CD4-positive, alpha-beta T cell treated with Interleukin-2 at 100 ng/mL for 4 hours (primary cell): ENCODE results near the gene DNAJA3.

Experiments used
- DNase-seq: peaks from one replicate; pipeline ENCODE4 v3.0.0-alpha.2; 2020; ENCODE audit warnings: low spot score

DNAJA3 gene

GRCh38 chr16:4425378-4426020, at the start of gene DNAJA3:
TSS of gene DNAJA3 (plus strand) at chr16:4425868. CDS start at chr16:4425882, 14 bp downstream.
- peak; percentile 90 for DNase-seq

GRCh38 chr16:4376126-4376892, 49.4 kb upstream of the DNAJA3 start:
- DNase-seq = no peak

DNA sequence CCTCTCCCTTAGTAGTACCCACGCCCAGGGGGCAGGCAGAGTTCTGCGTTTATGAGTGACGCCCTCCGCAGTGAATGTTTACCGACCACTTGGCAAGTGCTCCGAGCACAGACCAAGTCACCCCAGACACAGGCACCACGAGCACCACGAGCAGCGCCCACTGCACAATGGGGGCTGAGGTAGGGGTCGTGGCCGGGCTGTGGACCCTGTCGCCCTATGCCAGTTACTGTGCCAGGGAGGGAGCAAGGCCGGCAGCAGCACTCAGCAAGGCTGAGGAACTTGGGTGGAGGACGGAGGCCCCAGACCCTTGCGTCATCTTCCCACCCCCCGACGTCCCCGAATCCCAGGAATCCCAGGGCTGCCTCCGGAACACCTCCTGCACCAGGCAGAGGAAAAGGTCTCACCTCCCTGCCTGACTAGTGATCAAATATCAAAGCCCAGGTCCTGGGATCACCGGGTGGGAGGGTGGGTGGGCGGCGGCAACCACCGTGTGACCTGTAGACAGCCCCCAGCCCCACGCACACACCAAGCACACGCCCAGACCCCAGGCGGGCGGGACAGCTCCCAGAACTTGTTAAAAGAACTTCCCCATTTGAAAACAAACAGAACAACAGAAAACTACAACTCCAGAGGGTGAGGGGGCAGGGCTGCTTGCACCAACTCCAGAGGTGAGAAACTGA, 48.6 kb upstream of the DNAJA3 start:
- no peak for DNase-seq

DNA sequence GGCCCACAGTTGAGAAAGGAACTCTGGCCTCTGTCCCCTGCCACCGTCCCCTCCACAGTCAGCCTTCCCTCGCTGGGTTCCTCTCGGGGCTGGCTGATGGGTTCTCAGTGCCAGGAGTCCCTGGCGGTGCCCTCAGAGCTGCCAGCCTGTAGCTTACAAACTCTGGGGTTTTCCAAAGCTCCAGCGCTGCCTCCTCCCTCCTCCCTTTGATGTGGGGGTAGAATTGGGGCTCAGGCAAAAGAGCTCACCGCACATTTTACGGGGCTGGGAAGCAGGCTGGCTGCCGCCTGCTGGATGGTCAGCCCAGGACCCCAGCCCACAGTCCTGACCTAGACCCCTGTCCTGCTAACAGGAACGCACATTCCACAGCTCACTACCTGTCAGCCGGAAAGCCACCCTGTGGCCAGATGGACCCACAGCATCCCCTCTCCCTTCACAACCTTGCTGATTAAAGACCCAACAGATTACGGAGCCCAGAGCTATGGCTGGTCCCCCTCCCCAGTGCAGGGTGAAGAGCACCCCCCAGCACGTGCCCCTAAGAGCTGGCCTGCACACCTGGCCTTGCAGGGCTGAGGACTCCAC, 48.0 kb upstream of the DNAJA3 start:
- DNase-seq = no peak

GRCh38 chr16:4378161-4378666, 47.5 kb upstream of the DNAJA3 start:
- no peak for DNase-seq

GRCh38 chr16:4378999-4379690, 46.5 kb upstream of the DNAJA3 start:
- no peak for DNase-seq

DNA sequence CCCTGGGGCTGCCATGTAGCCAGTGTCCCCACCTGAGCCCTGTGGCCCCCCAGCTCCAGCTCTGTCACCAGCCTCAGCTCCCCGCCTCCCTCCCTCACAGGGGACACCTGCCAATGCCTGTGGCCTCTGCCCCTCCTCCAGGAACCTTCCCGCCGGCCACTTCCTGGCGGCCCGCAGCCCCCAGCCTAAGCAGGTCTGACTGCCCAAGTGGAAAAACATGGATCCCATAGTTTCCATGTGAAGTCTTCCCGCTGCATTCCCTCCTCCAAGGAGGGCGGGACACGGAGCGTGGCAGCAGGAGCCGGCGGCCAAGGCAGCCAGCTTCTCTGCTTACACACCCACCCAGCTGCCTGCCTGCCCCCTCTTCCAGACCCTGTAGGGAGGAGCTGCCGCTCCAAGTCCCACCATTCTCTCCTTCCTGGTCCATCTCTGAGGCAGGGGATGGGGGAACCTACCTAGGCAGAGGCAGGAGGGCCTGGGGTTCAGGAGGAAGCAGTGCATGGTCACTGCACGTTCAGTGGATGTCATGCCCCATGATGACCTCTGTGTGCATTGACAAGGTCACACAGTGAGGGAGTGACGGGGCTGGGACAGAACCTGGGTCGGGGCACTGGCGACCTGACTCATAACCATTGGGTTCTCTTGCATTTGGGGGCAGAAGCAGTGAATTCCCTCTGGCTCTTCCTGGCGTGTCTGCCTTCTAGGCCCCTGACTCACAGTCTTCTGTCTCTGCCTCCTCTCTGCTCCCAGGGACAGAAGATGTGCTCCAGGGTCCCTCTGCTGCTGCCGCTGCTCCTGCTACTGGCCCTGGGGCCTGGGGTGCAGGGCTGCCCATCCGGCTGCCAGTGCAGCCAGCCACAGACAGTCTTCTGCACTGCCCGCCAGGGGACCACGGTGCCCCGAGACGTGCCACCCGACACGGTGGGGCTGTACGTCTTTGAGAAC, 45.3 kb upstream of the DNAJA3 start:
- DNase-seq = no peak

- no peak for DNase-seq
These were observed 44.4 kb upstream of the DNAJA3 start for GRCh38 chr16:4381072-4381934.

DNA sequence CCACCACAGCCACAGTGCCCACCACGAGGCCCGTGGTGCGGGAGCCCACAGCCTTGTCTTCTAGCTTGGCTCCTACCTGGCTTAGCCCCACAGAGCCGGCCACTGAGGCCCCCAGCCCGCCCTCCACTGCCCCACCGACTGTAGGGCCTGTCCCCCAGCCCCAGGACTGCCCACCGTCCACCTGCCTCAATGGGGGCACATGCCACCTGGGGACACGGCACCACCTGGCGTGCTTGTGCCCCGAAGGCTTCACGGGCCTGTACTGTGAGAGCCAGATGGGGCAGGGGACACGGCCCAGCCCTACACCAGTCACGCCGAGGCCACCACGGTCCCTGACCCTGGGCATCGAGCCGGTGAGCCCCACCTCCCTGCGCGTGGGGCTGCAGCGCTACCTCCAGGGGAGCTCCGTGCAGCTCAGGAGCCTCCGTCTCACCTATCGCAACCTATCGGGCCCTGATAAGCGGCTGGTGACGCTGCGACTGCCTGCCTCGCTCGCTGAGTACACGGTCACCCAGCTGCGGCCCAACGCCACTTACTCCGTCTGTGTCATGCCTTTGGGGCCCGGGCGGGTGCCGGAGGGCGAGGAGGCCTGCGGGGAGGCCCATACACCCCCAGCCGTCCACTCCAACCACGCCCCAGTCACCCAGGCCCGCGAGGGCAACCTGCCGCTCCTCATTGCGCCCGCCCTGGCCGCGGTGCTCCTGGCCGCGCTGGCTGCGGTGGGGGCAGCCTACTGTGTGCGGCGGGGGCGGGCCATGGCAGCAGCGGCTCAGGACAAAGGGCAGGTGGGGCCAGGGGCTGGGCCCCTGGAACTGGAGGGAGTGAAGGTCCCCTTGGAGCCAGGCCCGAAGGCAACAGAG, 43.5 kb upstream of the DNAJA3 start:
- no peak for DNase-seq

DNA sequence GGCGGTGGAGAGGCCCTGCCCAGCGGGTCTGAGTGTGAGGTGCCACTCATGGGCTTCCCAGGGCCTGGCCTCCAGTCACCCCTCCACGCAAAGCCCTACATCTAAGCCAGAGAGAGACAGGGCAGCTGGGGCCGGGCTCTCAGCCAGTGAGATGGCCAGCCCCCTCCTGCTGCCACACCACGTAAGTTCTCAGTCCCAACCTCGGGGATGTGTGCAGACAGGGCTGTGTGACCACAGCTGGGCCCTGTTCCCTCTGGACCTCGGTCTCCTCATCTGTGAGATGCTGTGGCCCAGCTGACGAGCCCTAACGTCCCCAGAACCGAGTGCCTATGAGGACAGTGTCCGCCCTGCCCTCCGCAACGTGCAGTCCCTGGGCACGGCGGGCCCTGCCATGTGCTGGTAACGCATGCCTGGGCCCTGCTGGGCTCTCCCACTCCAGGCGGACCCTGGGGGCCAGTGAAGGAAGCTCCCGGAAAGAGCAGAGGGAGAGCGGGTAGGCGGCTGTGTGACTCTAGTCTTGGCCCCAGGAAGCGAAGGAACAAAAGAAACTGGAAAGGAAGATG, 42.8 kb upstream of the DNAJA3 start:
- DNase-seq = no peak

DNA sequence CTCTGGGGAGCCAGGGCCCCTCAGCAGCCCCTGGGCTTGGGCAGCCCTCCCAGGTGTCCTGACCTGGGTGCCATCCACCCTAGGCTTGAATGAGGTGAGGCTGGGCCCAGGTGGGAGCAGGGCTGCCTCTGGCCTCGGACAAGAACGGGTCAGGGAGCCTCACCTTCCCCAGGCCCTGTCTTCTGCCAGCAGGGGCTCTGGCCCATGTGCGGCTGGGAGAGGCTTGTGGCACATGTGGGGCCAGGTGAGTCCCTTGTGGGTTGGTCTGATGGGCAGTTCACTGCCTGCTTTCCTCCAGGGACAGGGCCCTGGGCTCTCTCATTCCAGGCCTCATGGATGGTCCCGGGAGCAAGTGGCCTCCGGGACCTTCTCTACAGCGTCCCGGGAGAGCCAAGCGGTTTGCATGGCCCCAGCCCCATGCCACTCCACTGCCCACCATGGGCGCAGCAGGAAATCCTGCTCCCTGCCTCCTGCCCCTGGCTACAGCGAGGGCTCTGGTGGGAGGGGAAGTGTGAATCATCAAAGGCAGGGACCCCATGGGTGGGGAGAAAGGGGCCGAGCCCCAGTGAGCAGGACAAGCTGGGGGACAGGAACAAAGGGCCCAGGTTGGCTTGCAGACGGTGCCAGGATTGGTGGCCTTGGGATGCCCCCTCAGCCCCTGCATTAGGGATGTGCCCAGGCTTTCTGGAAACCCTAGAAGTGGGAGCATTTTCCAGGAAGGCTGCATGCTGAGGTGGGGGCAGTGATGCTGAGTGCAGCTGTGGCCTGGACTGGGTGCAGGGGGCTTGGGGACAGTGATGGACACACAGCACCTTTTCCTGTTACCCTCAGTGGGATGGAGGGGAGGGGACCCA, 41.9 kb upstream of the DNAJA3 start:
- DNase-seq = no peak

GRCh38 chr16:4384509-4384942, 41.1 kb upstream of the DNAJA3 start:
- DNase-seq = no peak

GRCh38 chr16:4385066-4385788, 40.4 kb upstream of the DNAJA3 start:
- DNase-seq = no peak

DNA sequence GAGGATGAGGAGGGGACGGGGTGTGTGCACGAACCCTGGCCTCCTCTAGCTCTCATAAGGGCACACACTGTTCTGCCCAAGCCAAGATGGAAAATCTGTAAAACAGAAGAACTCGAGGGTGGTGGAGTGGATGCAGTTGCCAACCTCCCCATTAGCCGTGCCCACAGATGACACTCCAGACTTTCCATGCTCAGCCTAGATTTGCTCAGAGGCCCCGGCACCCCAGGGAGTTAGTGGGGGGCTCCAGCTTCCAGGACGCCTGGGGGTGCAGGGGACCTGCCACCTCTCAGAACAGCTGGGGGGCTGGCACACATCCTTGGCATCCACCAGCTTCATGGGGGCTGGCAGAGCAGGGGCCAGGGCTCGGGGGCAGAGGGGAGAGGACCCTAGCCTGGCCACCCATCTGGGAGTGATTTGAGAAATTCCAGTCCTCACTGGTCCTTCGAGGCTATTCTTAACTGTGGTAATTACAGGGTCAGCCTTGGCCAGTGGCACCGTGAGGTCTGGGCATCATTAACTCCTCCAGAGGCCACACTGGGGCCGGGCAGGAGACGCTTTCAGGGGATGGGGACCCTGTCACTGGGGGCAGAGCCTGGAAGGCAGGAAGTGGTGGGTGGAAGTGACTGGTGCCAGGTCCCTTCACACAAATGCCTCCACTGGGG, 39.7 kb upstream of the DNAJA3 start:
- DNase-seq = no peak

DNA sequence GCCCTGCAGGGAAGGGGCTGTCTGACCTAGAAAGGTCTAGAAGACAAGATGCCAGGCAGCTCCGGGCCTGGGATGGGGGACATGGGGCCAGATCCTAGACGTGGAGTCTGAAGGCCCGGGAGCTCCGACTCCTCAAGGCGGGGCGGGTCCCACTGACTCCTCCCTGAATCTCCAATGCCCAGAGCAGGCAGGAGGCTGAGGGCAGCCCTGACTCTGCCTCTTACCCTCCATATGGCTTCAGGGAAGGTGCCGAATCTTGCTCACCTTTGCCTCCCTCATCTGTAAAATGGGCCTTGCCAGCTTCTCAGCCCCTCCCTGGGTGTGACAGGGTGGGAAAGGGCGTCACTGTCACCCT, 39.2 kb upstream of the DNAJA3 start:
- no peak for DNase-seq

DNA sequence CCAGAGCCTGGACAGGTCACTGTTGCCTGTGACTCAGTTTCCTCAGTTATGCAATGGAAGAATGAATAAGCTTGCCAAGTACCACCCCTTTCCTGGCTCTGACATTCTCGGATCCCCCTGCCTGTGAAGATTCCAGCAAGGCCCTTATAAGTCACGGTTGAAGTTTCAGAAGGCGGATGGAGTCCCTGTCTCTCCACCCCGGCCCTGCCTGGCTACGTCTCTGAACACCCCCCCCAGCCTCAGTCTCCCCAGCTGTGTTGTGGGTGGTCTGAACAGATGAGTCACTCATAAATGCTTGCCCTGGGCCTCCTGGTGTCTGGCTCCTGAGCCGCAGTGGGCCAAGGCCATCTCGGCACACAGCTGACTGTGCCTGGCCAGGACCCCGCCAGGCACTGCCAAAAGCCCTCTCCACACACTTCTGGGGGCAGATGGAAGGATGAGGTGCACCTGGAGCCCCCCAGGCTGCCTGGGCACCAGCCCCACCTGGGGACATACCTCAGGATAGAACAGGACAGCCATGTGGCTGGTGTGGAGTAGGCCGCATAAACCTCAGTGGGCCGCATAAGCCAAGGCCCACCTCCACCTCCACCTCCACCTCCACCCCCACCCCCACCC, 38.6 kb upstream of the DNAJA3 start:
- no peak for DNase-seq
